Liver (tissue), 9 donors: Measurements from ENCODE around the gene ANXA8L1. TPM values are rescaled to one million over a fixed set of nuclear protein-coding genes. Genes with fewer than 3 reads are reported as not detected.
A peak's percentile ranks its signal among the peaks of the same experiment; 100 is the strongest.
"Not testable (repeated sequence)": the region's sequence is repeated elsewhere in the genome, so short reads cannot be mapped to it uniquely, and the experiment has no call there.

Source experiments
- DNase-seq: peaks from one replicate; pipeline ENCODE4 v3.0.0-alpha.2; 2017; ENCODE audit warnings: low spot score
- H3K27ac ChIP-seq, 2 donors: one replicate each; pipeline ENCODE4 v1.7.0; 2013; ENCODE audit warnings: inconsistent platforms in 2 of 2, low read length in 2 of 2, control low read depth in 1 of 2, low read depth in 1 of 2, mild to moderate bottlenecking in 1 of 2
- H3K27me3 ChIP-seq, 4 donors: one replicate each; pipeline versions ENCODE4 v1.6.1 to v1.7.0; 2013; ENCODE audit warnings: low read length in 3 of 4, inconsistent platforms in 1 of 4, mild to moderate bottlenecking in 1 of 4, moderate library complexity in 1 of 4; ENCODE audit not compliant: control insufficient read depth in 4 of 4, insufficient read depth in 4 of 4
- H3K36me3 ChIP-seq, 4 donors: one replicate each; pipeline versions ENCODE4 v1.6.1 to v1.7.0; 2013; ENCODE audit warnings: low read length in 3 of 4, mild to moderate bottlenecking in 3 of 4, low read depth in 1 of 4, moderate library complexity in 1 of 4; ENCODE audit not compliant: control insufficient read depth in 4 of 4, insufficient read depth in 3 of 4
- H3K4me1 ChIP-seq, 4 donors: one replicate each; pipeline versions ENCODE4 v1.6.1 to v1.7.0; 2013; ENCODE audit warnings: low read length in 3 of 4, mild to moderate bottlenecking in 3 of 4, moderate library complexity in 1 of 4; ENCODE audit not compliant: control insufficient read depth in 4 of 4, insufficient read depth in 4 of 4
- H3K4me3 ChIP-seq, 3 donors: one replicate each; pipeline versions ENCODE4 v1.6.1 to v1.7.0; 2013; ENCODE audit warnings: low read length in 3 of 3, control low read depth in 1 of 3, low read depth in 1 of 3, mild to moderate bottlenecking in 1 of 3
- H3K9ac ChIP-seq, 2 donors: one replicate each; pipeline ENCODE4 v1.7.0; 2013; ENCODE audit warnings: low read length in 2 of 2, mild to moderate bottlenecking in 2 of 2, moderate library complexity in 2 of 2, control low read depth in 1 of 2, low read depth in 1 of 2
- H3K9me3 ChIP-seq, 4 donors: one replicate each; pipeline versions ENCODE4 v1.6.1 to v1.7.0; 2013; ENCODE audit warnings: low read length in 3 of 4; ENCODE audit not compliant: control insufficient read depth in 4 of 4
- NR2F2 ChIP-seq: IDR thresholded peaks from 2 replicates; pipeline ENCODE4 v1.6.1; 2016; ENCODE audit warnings: antibody characterized with exemption
- RXRA ChIP-seq, 2 donors: IDR thresholded peaks; 2 replicates each; pipeline ENCODE4 v1.6.1; 2017 to 2018; ENCODE audit warnings: antibody characterized with exemption in 2 of 2, mild to moderate bottlenecking in 1 of 2
- SP1 ChIP-seq: IDR thresholded peaks from 2 replicates; pipeline ENCODE4 v1.6.1; 2018; ENCODE audit warnings: antibody characterized with exemption, mild to moderate bottlenecking
- WGBS: extraction: QIAGEN DNeasy Blood & Tissue Kit; methylation state at CpG from one replicate; pipeline ENCODE4 v1.1.7; 2013; 5-methylcytosine and 5-hydroxymethylcytosine counted together
- polyA plus RNA-seq, 2 donors: library from polyadenylated mRNA; stranded (reverse) in 1 of 2; unstranded in 1 of 2; fragments of 200-250 nt in 1 of 2; fragments of >200 nt in 1 of 2; fragmentation: Nextera tagmentation in 1 of 2; extraction: Ambion mirVana in 1 of 2; gene quantifications; one replicate each; pipeline versions ENCODE4 v1.2.1 to v1.2.3, GENCODE V29; 2013 to 2015
- total RNA-seq, 2 donors: library from RNA; depleted of rRNA; stranded (reverse); fragments of >200 nt; gene quantifications; one replicate each; pipeline ENCODE4 v1.2.3, GENCODE V29; 2014
- donor health status: healthy.
- donor health status: healthy.
- donor health status: healthy.
- donor health status: healthy.
- donor health status: healthy.

The ANXA8L1 gene
- total and polyA plus RNA-seq, 4 donors = 0.09 to 3.0 (median 0.64) TPM

GRCh38 chr10:46415291-46415690 is 39.7 kb downstream of the ANXA8L1 start:
- not testable (repeated sequence) for H3K27me3 ChIP-seq, H3K9ac ChIP-seq, DNase-seq, H3K9me3 ChIP-seq, H3K4me3 ChIP-seq, H3K27ac ChIP-seq, H3K4me1 ChIP-seq, H3K36me3 ChIP-seq
- WGBS = 86% methylated on average over 4 of the region's 6 CpGs

- not testable (repeated sequence) for H3K4me1 ChIP-seq, H3K4me3 ChIP-seq, DNase-seq, H3K27ac ChIP-seq, H3K9me3 ChIP-seq, H3K9ac ChIP-seq, H3K27me3 ChIP-seq, H3K36me3 ChIP-seq
- WGBS = 85% methylated on average over 6 of the region's 7 CpGs
These were observed 42.7 kb downstream of the ANXA8L1 start for GRCh38 chr10:46418283-46418682.

- peak; percentile 8 to 10 for TF ChIP-seq RXRA (IDR thresholded peaks at IDR 0.05)
- TF ChIP-seq SP1 = peak; percentile 21
- TF ChIP-seq NR2F2 = peak; percentile 39
- H3K9ac ChIP-seq, H3K27me3 ChIP-seq, H3K9me3 ChIP-seq, H3K4me1 ChIP-seq, H3K36me3 ChIP-seq, H3K27ac ChIP-seq, DNase-seq, H3K4me3 ChIP-seq: not testable (repeated sequence)
- WGBS = 46% methylated on average over 4 of the region's 13 CpGs
These were observed 44.2 kb downstream of the ANXA8L1 start for GRCh38 chr10:46419570-46420379.

GRCh38 chr10:46423550-46423949 is 48.0 kb downstream of the ANXA8L1 start:
- no CpG with 5 or more reads among the region's 2 CpGs for WGBS
- H3K4me3 ChIP-seq, H3K9ac ChIP-seq, H3K9me3 ChIP-seq, H3K27me3 ChIP-seq, H3K27ac ChIP-seq, DNase-seq, H3K4me1 ChIP-seq, H3K36me3 ChIP-seq: not testable (repeated sequence)

- H3K9ac ChIP-seq, H3K27me3 ChIP-seq, H3K4me3 ChIP-seq, H3K4me1 ChIP-seq, H3K36me3 ChIP-seq, H3K9me3 ChIP-seq, DNase-seq, H3K27ac ChIP-seq: not testable (repeated sequence)
- WGBS = no CpG with 5 or more reads among the region's 4 CpGs
These were observed 65.4 kb downstream of the ANXA8L1 start for GRCh38 chr10:46440942-46441341.

Other genes with a start within 250 kb of the ANXA8L1 start
- not detected for gene ANTXRL, start 88.8 kb upstream of the ANXA8L1 start, total RNA-seq
- gene ANTXRL, start 88.8 kb upstream of the ANXA8L1 start, polyA plus RNA-seq = under 1 TPM in 1 of 2 donors, not detected in 1; 0.06 TPM
- not detected for gene NPY4R, start 90.2 kb downstream of the ANXA8L1 start, total RNA-seq
- gene NPY4R, start 90.2 kb downstream of the ANXA8L1 start, polyA plus RNA-seq = not detected
- gene GPRIN2, start 180.9 kb downstream of the ANXA8L1 start, total RNA-seq = 1 to 10 TPM in 1 of 2 donors, under 1 TPM in 1; 0.09 to 1.3 TPM
- under 1 TPM in 1 of 2 donors, not detected in 1; 0.15 TPM for gene GPRIN2, start 180.9 kb downstream of the ANXA8L1 start, polyA plus RNA-seq
- gene SYT15, start 203.4 kb downstream of the ANXA8L1 start, total RNA-seq = 1 to 10 TPM in 1 of 2 donors, under 1 TPM in 1; 0.47 to 1.8 TPM
- gene SYT15, start 203.4 kb downstream of the ANXA8L1 start, polyA plus RNA-seq = 1 to 10 TPM in 1 of 2 donors, under 1 TPM in 1; 0.35 to 1.1 TPM